Measurements from ENCODE around the gene APOL5.
"Not testable (repeated sequence)": the region's sequence is repeated elsewhere in the genome, so short reads cannot be mapped to it uniquely, and the experiment has no call there.

APOL5 gene

GRCh38 chr22:35687461-35687860 is 30.2 kb upstream of the APOL5 start:
- intact Hi-C loops (cut with DNase I; ENCODE audit: low total_unique reads): no loop called here
- Histone ChIP-seq H3K36me3 (no peaks in the 10 kb centered on the region), H3K4me3 (no peak overlapping the region), H3K9me3 (no peaks in the 10 kb centered on the region), H3K4me1 (no peaks in the 10 kb centered on the region), H3K27me3 (no peaks in the 10 kb centered on the region), H3K27ac (no peak overlapping the region)
- no peak for DNase-seq
- no peak for TF ChIP-seq CTCF (IDR thresholded peaks at IDR 0.05)

- TF ChIP-seq CTCF (IDR thresholded peaks at IDR 0.05): no peak
- H3K9me3 ChIP-seq: no peaks in the 10 kb centered on the region
- no peaks in the 10 kb centered on the region for H3K36me3 ChIP-seq
- no peaks in the 10 kb centered on the region for H3K27me3 ChIP-seq
- no peaks in the 10 kb centered on the region for H3K4me1 ChIP-seq
- intact Hi-C loops (cut with DNase I; ENCODE audit: low total_unique reads): no loop called here
- no peak overlapping the region for H3K27ac ChIP-seq
- H3K4me3 ChIP-seq: no peak overlapping the region
- DNase-seq: no peak
Measured at GRCh38 chr22:35688913-35689675, 28.6 kb upstream of the APOL5 start.

GRCh38 chr22:35690001-35690400 is 27.7 kb upstream of the APOL5 start:
- H3K36me3 ChIP-seq: no peaks in the 10 kb centered on the region
- no peaks in the 10 kb centered on the region for H3K4me1 ChIP-seq
- no peak for DNase-seq
- no peak for TF ChIP-seq CTCF (IDR thresholded peaks at IDR 0.05)
- H3K27me3 ChIP-seq: no peaks in the 10 kb centered on the region
- intact Hi-C loops (cut with DNase I; ENCODE audit: low total_unique reads): no loop called here
- no peaks in the 10 kb centered on the region for H3K9me3 ChIP-seq
- H3K27ac ChIP-seq: no peak overlapping the region
- no peak overlapping the region for H3K4me3 ChIP-seq

GRCh38 chr22:35695202-35695601 is 22.5 kb upstream of the APOL5 start:
- Histone ChIP-seq H3K4me3 (no peak overlapping the region), H3K27me3 (peaks cover 0 to 4% of the 10 kb centered on the region in 2 donors), H3K9me3 (no peaks in the 10 kb centered on the region), H3K27ac (no peak overlapping the region), H3K36me3 (no peaks in the 10 kb centered on the region), H3K4me1 (no peaks in the 10 kb centered on the region)
- DNase-seq: no peak
- intact Hi-C loops (cut with DNase I; ENCODE audit: low total_unique reads): no loop called here
- no peak for TF ChIP-seq CTCF (IDR thresholded peaks at IDR 0.05)

- intact Hi-C loops (cut with DNase I; ENCODE audit: low total_unique reads): no loop called here
- Histone ChIP-seq H3K9me3 (no peaks in the 10 kb centered on the region), H3K36me3 (no peaks in the 10 kb centered on the region), H3K4me1 (no peaks in the 10 kb centered on the region), H3K27me3 (peaks cover 0 to 4% of the 10 kb centered on the region in 2 donors), H3K27ac (no peak overlapping the region), H3K4me3 (no peak overlapping the region)
- DNase-seq: no peak
- no peak for TF ChIP-seq CTCF (IDR thresholded peaks at IDR 0.05)
Measured at GRCh38 chr22:35697142-35697541, 20.5 kb upstream of the APOL5 start.

GRCh38 chr22:35699852-35700251 is 17.8 kb upstream of the APOL5 start:
- H3K27ac ChIP-seq; H3K4me3 ChIP-seq; DNase-seq; H3K9me3 ChIP-seq; intact Hi-C loops (cut with DNase I; ENCODE audit: low total_unique reads); H3K36me3 ChIP-seq; H3K27me3 ChIP-seq; H3K4me1 ChIP-seq: not testable (repeated sequence)

All from tibial artery (tissue), 4 donors.